Sigmoid colon (tissue), 4 donors: ENCODE measurements around the gene KCNJ10.

ENCODE experiments used
- EP300 ChIP-seq, 4 donors: sonication (generic); formaldehyde crosslinking; IDR thresholded peaks; one replicate each; pipeline ENCODE4 v1.6.1; 2017; ENCODE audit warnings: antibody characterized with exemption in 4 of 4
- POLR2A ChIP-seq, 2 donors: fragments of 450-650 bp; IDR thresholded peaks; one replicate each; pipeline ENCODE4 v1.6.1; 2016; ENCODE audit warnings: antibody characterized with exemption in 2 of 2, mild to moderate bottlenecking in 2 of 2, moderate library complexity in 2 of 2
- POLR2AphosphoS5 ChIP-seq, 4 donors: sonication (generic); formaldehyde crosslinking; IDR thresholded peaks; one replicate each; pipeline ENCODE4 v1.6.1; 2017; ENCODE audit warnings: antibody characterized with exemption in 4 of 4
- TF ChIP-seq, protein P1 (sequence below), 4 experiments: fragments of 450-650 bp in 3 of 4; fragments of 200-600 bp in 1 of 4; IDR thresholded peaks; one replicate each; pipeline ENCODE4 v1.5.1; 2016 to 2019; ENCODE audit warnings: antibody characterized with exemption in 4 of 4, mild to moderate bottlenecking in 3 of 4, moderate library complexity in 2 of 4

DNA sequence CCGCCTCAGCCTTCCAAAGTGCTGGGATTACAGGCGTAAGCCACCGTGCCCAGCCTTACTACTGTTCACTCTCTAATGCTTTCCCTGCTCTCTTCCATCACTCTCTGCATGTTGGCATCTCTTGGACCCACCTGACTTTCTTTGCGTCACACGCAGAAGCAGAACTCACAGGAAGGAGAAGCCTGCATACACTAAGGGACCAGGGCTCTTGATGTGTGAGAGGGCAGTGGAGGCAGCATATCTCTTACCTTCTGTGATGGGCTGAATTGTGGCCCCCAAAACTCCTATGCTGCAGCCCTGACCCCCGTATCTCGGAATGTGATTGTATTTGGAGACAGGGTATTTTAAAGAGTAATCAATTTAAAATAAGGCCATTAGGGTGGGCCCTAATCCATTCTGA lies 89.2 kb downstream of the KCNJ10 start:
- TF ChIP-seq, protein P1, sequence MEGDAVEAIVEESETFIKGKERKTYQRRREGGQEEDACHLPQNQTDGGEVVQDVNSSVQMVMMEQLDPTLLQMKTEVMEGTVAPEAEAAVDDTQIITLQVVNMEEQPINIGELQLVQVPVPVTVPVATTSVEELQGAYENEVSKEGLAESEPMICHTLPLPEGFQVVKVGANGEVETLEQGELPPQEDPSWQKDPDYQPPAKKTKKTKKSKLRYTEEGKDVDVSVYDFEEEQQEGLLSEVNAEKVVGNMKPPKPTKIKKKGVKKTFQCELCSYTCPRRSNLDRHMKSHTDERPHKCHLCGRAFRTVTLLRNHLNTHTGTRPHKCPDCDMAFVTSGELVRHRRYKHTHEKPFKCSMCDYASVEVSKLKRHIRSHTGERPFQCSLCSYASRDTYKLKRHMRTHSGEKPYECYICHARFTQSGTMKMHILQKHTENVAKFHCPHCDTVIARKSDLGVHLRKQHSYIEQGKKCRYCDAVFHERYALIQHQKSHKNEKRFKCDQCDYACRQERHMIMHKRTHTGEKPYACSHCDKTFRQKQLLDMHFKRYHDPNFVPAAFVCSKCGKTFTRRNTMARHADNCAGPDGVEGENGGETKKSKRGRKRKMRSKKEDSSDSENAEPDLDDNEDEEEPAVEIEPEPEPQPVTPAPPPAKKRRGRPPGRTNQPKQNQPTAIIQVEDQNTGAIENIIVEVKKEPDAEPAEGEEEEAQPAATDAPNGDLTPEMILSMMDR (IDR thresholded peaks at IDR 0.05): no peak
- TF ChIP-seq POLR2A (IDR thresholded peaks at IDR 0.05): no peak
- TF ChIP-seq EP300 (IDR thresholded peaks at IDR 0.05): no peak
- no peak for TF ChIP-seq POLR2AphosphoS5 (IDR thresholded peaks at IDR 0.05)
